VCaP (cell line): ENCODE results near the gene COX7B.
"Not testable (repeated sequence)": the region's sequence is repeated elsewhere in the genome, so short reads cannot be mapped to it uniquely, and the experiment has no call there.

ENCODE experiments used
- H3K27ac ChIP-seq: fragments of 450-650 bp; 2 replicates; pipeline ENCODE4 v1.5.1; 2017
- TF ChIP-seq, protein P1 (sequence below): fragments of 450-650 bp; conservative IDR thresholded peaks from 2 replicates; pipeline ENCODE4 v1.5.1; 2017; ENCODE audit warnings: mild to moderate bottlenecking, moderate library complexity

Gene COX7B, protein sequence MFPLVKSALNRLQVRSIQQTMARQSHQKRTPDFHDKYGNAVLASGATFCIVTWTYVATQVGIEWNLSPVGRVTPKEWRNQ

DNA sequence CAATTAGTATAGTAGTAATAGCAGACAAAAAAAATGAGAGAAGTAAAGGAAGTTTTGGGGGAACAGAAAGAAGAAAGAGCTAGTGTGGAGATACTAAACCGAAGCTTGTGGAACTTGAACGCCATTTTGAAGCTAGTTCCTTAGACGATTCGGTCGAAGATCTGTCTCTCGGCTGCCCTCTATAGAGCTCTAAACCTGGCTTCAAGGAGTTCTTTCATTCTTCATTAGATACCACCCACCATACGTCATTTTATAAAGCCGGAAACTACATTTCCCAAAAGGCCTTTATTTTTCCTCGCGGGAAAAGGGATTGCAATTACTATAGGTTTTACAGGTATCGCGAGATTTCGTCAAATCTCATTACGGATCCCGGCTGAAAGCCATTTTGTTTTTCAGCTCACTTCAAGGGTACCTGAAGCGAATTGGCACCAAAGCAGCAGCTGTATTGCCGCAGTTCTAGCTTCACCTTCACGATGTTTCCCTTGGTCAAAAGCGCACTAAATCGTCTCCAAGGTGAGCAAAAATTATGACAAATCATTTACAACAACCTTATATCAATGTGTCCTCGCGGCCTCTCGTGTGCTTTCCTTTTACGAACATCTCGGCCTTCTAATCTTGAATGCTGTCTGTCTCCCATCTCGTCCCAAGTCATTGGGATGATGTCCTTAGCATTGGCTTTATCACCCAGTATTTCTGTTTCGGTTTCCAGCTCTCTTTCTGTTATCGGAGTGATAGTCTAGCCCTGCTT lies at the start of gene COX7B:
Gene COX7B, plus strand, starts transcription at position 388 of the 748 bp plus-strand sequence. Its CDS starts 86 bp downstream, at position 474.
- TF ChIP-seq, protein P1, sequence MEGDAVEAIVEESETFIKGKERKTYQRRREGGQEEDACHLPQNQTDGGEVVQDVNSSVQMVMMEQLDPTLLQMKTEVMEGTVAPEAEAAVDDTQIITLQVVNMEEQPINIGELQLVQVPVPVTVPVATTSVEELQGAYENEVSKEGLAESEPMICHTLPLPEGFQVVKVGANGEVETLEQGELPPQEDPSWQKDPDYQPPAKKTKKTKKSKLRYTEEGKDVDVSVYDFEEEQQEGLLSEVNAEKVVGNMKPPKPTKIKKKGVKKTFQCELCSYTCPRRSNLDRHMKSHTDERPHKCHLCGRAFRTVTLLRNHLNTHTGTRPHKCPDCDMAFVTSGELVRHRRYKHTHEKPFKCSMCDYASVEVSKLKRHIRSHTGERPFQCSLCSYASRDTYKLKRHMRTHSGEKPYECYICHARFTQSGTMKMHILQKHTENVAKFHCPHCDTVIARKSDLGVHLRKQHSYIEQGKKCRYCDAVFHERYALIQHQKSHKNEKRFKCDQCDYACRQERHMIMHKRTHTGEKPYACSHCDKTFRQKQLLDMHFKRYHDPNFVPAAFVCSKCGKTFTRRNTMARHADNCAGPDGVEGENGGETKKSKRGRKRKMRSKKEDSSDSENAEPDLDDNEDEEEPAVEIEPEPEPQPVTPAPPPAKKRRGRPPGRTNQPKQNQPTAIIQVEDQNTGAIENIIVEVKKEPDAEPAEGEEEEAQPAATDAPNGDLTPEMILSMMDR = peak; percentile 64
- H3K27ac ChIP-seq = peak within 1 kb of the TSS; percentile 89

DNA sequence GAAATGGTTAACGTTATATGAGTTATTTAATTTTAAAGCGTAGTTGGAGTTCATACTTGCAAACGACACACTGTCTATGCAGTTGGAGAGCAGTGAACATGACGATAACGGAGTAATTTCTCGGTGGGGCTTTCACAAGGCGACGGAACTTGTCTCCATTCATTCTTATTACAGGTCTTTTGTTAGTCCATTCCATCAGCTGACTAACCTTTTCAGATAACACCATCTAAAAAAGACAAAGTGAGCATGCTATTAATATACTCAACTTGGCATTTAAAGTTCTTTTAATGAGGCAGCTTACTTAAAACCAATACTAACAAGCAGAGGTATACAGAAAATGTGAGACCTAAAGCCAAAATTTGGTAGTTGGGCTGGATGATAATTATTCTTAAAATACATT lies 23.9 kb upstream of the COX7B start:
- TF ChIP-seq, protein P1 = no peak
- H3K27ac ChIP-seq = no peak overlapping the region

DNA sequence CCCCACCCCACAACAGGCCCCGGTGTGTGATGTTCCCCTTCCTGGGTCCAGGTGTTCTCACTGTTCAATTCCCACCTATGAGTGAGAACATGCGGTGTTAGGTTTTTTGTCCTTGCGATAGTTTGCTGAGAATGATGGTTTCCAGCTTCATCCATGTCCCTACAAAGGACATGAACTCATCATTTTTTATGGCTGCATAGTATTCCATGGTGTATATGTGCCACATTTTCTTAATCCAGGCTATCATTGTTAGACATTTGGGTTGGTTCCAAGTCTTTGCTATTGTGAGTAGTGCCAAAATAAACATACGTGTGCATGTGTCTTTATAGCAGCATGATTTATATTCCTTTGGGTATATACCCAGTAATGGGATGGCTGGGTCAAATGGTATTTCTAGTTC lies 17.9 kb upstream of the COX7B start:
- H3K27ac ChIP-seq = not testable (repeated sequence)

DNA sequence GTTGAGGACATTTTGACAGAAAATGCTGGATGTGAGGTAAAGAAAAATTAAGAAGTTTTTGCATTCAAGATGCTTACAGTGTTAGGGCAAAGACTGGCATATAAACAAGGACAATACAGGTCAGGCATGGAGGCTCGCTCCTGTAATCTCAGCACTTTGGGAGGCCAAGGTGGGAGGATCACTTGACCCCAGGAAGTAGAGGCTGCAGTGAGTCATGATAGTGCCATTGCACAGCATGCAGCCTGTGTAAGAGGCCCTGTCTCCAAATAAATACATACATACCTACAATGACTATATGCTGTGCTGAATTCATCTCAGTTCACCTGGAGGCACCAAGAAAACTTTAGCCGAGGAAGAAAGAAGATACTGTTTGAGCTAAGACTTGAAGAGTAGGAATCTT lies 6.4 kb upstream of the COX7B start:
- H3K27ac ChIP-seq = no peak overlapping the region
- TF ChIP-seq, protein P1 = no peak

DNA sequence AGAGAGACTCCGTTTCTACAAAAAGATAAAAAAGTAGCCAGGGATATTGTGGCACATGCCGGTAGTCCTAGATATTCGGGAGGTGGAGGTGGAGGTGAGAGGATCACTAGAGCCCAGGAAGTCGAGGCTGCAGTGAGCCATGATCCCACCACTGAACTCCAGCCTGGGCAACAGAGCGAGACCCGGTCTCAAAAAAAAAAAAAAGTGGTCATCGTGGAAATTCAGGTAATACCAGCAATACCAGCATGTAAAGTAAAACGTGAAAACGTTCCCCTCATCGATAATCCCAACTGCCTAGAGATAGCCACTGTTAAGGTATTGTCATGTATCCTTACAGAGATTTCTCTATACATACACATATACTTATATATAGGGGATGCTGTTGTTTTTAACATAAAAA lies 5.6 kb upstream of the COX7B start:
- TF ChIP-seq, protein P1 = no peak
- H3K27ac ChIP-seq = no peak overlapping the region

DNA sequence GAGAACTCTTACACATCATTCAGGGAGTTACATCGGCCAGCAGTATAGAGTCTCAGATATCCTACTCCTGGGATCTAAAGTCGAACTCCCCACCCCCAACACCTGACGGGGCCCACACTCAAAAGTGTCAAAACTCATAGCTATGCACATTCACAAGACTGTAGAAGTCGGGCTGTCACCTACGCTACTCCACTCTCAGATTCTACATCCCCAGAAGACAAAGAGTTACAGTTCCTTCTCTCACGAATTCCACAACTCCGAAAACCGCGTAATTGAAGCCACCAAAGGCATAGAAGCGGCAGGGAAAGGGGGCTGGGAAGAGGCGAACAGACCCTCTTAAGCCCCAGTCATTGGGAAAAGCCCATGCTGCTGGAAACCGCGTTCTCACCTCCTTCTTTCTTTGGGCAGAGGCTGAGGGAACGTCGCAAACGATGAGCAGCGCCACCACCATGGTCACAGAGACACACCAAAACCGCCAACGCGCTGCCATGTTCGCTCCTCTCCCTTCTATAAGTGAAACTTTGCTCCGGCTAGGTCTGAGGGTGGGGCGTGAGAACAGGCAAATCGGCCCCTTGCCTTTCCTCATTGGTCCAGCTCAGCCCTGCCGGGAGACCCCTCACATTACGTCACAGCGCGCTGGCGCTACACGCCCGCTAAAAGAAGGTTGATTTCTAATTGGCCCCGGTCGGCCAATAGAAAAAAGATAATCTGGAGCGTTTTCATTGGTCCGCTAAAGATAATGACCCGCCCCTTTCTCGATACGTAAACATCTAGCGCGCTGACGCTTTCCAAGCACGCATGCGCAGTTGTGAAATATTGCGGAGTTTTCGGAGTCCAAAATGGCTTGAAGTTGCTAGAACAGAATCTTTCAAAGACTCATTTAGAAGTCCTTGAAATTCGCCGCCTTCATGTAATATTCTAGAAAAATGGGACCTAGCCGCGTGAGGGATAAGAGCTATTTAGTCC lies 4.1 kb upstream of the COX7B start, which contains the start of gene MAGT1:
Gene MAGT1, minus strand, starts transcription at position 515 of the 966 bp plus-strand sequence. Its CDS starts 25 bp downstream, at position 490.
- peak within 1 kb of the TSS; percentile 81 for H3K27ac ChIP-seq
- TF ChIP-seq, protein P1 = no peak

DNA sequence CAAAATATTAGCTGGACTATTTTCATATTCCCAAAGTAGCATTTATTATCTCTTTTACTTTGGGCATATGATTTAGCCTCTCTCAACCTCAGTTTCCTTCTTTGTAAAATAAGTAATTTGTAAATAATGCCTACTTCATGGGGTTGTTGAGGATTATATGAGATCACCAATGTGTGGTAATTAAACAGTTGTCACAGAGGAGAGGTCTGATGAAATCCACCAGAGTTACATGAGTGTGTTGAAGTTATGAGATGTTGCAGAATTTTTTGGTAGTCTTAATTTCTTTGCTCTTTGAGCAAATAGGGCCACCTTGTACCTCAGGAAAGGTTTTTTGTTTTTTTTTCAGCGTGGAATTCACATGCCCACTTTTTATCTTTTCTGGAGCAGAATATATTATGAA lies 1.4 kb downstream of the COX7B start:
- TF ChIP-seq, protein P1 = no peak
- H3K27ac ChIP-seq = peak overlapping the region; percentile 89
